ENCODE data around the gene SYNRG.

Gene SYNRG

DNA sequence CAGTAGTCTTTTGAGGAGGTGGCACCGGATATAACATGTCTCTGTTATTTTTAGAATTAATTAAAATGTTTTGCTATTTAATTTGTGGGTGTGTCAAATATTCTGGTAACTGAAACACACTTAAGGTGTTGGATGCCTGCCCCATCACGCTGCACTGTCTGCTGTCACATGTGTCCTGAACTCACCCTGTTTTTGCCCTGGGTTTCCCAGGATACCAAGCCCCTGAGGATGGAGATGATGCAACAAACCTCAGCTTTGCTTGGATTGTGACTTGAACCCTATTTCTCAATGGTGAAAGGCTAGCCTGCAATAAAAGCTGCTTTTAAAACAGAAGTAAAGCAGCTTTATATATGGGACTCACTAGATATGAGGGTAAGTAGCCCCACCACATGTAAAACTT, 131.0 kb downstream of the SYNRG start:
- no peak for TF ChIP-seq CEBPB (IDR thresholded peaks at IDR 0.05)
- TF ChIP-seq ZBTB7A (IDR thresholded peaks at IDR 0.05; ENCODE audit: low read depth): no peak
- TF ChIP-seq EGR1 (IDR thresholded peaks at IDR 0.05): no peak
- TF ChIP-seq MAX (IDR thresholded peaks at IDR 0.05): no peak
- TF ChIP-seq TAF1 (IDR thresholded peaks at IDR 0.05; ENCODE audit: low read depth): no peak
- no peak for TF ChIP-seq TCF12 (IDR thresholded peaks at IDR 0.05; ENCODE audit: low read depth)
- no peak for TF ChIP-seq YY1 (IDR thresholded peaks at IDR 0.05; ENCODE audit: low read depth)
- TF ChIP-seq REST (IDR thresholded peaks at IDR 0.05; ENCODE audit: low read depth): no peak
- no peak for TF ChIP-seq CREB1 (IDR thresholded peaks at IDR 0.05; ENCODE audit: low read depth)
- no peak for TF ChIP-seq RAD21 (IDR thresholded peaks at IDR 0.05; ENCODE audit: low read depth)
- TF ChIP-seq USF1 (IDR thresholded peaks at IDR 0.05): no peak
- no peak for TF ChIP-seq TEAD4 (IDR thresholded peaks at IDR 0.05)

GRCh38 chr17:37476431-37477120, 132.6 kb downstream of the SYNRG start:
- TF ChIP-seq CEBPB (IDR thresholded peaks at IDR 0.05): no peak
- TF ChIP-seq RAD21 (IDR thresholded peaks at IDR 0.05; ENCODE audit: low read depth): no peak
- peak; percentile 27; the same call in 1 of the 2 replicates for TF ChIP-seq TEAD4 (IDR thresholded peaks at IDR 0.05)
- TF ChIP-seq MAX (IDR thresholded peaks at IDR 0.05): 0 out of 2 replicates have a peak, but pooled peaks have one; percentile 18

DNA sequence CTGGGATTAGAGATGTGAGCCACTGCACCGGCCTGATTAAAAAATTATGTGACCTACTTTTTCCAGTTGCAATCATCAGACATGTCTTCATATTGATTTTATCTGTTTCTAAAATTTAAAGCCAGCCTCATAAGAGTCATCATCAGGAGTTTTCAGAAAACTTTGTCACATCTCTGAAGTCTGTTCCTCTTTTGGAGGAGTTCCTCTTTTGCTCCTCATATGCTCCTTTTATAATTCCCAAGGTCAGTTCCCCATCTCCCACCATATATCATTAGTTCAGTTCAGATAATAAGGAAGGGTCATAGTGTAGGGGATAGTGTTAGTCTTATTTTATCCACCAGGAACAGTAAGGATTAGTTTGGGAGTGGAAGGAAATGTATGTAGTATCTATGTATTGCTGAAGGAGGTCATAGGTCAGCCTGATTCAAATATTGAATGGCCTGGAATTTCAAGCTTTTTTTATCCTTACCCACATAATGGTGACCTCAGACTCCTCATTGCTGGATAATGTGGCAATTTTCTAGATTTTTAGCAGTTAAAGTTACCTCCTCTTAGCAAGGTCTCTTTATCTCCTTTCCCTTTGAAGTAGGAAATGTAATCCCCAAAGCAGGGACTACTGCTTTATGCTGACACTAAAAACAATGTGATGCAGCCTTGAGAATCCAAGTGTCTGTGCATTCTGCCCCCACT, 133.3 kb downstream of the SYNRG start:
- TF ChIP-seq TEAD4 (IDR thresholded peaks at IDR 0.05) (no peak), TCF12 (IDR thresholded peaks at IDR 0.05; ENCODE audit: low read depth) (no peak), EGR1 (IDR thresholded peaks at IDR 0.05) (no peak), YY1 (IDR thresholded peaks at IDR 0.05; ENCODE audit: low read depth) (no peak), MAX (IDR thresholded peaks at IDR 0.05) (no peak), EP300 (IDR thresholded peaks at IDR 0.05; ENCODE audit: borderline replicate concordance) (no peak), ZBTB7A (IDR thresholded peaks at IDR 0.05; ENCODE audit: low read depth) (no peak), TAF1 (IDR thresholded peaks at IDR 0.05; ENCODE audit: low read depth) (no peak), CREB1 (IDR thresholded peaks at IDR 0.05; ENCODE audit: low read depth) (no peak), RAD21 (IDR thresholded peaks at IDR 0.05; ENCODE audit: low read depth) (no peak), USF1 (IDR thresholded peaks at IDR 0.05) (no peak)

DNA sequence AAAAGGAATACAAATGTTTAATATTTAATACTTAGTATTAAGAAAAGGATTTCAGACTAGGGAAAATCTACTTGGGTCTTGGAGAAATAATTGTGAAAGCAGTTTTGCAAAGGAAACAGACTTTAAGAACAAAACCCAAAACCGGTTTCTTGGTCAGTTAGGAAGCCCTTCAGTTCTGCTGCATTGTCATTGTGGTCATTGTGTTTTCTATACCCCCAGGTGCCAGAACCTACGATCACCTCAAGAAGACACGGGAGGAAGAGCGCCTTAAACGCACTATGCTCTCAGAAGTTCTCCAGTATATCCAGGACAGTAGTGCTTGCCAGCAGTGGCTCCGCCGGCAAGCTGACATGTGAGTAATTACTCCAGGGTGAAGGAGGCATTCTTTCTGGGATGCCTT, 139.0 kb downstream of the SYNRG start:
- TF ChIP-seq NFIC (IDR thresholded peaks at IDR 0.05): no peak
- TF ChIP-seq MAX (IDR thresholded peaks at IDR 0.05): no peak
- no peak for TF ChIP-seq EP300 (IDR thresholded peaks at IDR 0.05; ENCODE audit: borderline replicate concordance)
- no peak for TF ChIP-seq RAD21 (IDR thresholded peaks at IDR 0.05; ENCODE audit: low read depth)
- no peak for TF ChIP-seq TEAD4 (IDR thresholded peaks at IDR 0.05)
- no peak for TF ChIP-seq CREB1 (IDR thresholded peaks at IDR 0.05; ENCODE audit: low read depth)
- TF ChIP-seq REST (IDR thresholded peaks at IDR 0.05; ENCODE audit: low read depth): no peak
- TF ChIP-seq ZBTB7A (IDR thresholded peaks at IDR 0.05; ENCODE audit: low read depth): no peak
- TF ChIP-seq EGR1 (IDR thresholded peaks at IDR 0.05): no peak
- TF ChIP-seq YY1 (IDR thresholded peaks at IDR 0.05; ENCODE audit: low read depth): no peak
- TF ChIP-seq FOXM1 (IDR thresholded peaks at IDR 0.05; ENCODE audit: borderline replicate concordance, low read depth): no peak
- TF ChIP-seq TCF12 (IDR thresholded peaks at IDR 0.05; ENCODE audit: low read depth): no peak

DNA sequence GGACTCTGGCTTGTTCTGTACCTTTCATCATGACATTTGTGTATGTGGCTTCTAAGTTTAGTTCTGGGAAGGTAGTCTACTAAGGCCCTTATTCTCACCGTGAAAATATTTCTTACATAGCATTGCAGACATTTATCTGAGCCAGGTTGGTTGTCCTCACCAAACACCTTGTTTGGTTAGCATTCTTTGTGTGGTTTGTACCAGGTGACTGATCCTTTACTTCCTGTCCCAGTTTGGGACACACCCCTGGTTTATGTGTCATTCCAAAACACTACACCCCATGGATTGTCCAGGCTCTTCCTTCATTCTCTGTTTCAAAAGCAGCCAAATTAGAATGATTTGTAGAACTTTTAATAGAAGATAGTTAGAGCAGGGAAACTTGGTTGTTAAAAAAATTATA, 142.7 kb downstream of the SYNRG start:
- TF ChIP-seq TAF1 (IDR thresholded peaks at IDR 0.05; ENCODE audit: low read depth) (no peak), FOXM1 (IDR thresholded peaks at IDR 0.05; ENCODE audit: borderline replicate concordance, low read depth) (no peak), USF1 (IDR thresholded peaks at IDR 0.05) (no peak), NFIC (IDR thresholded peaks at IDR 0.05) (no peak), YY1 (IDR thresholded peaks at IDR 0.05; ENCODE audit: low read depth) (no peak), ZBTB7A (IDR thresholded peaks at IDR 0.05; ENCODE audit: low read depth) (no peak), EP300 (IDR thresholded peaks at IDR 0.05; ENCODE audit: borderline replicate concordance) (no peak)
